T-cell (primary cell): Measurements from ENCODE around the gene CDC6. TPM values are rescaled to one million over a fixed set of nuclear protein-coding genes. Genes with fewer than 3 reads are reported as not detected.
A peak's percentile ranks its signal among the peaks of the same experiment; 100 is the strongest.

ENCODE experiments used
- ATAC-seq, 4 experiments: fragments of 200-7000 bp in 3 of 4; fragments of 150-1000 bp in 1 of 4; cut with Tn5 transposase; replicated peaks in 1 of 4; 1 replicate in 3 of 4; 2 replicates in 1 of 4; pipeline ENCODE4 v1.10.0; 2021; ENCODE audit warnings: moderate library complexity in 3 of 4, mild to moderate bottlenecking in 2 of 4, moderate number of reproducible peaks in 1 of 4
- CTCF ChIA-PET, 2 donors: fragments of 300-600 bp; sonication (Branson Sonifier 250); formaldehyde crosslinking; loops; one replicate each; lab custom pipeline; 2022; ENCODE audit warnings: antibody characterized with exemption in 2 of 2; lab: Charles Lee
- POLR2A ChIA-PET, 2 donors: fragments of 300-600 bp; sonication (Branson Sonifier 250); formaldehyde crosslinking; loops; one replicate each; lab custom pipeline; 2022; ENCODE audit warnings: antibody characterized with exemption in 2 of 2; lab: Charles Lee
- DNase-seq, 35 experiments: peaks; one replicate each; pipeline versions ENCODE4 v3.0.0 to v3.0.0-alpha.2; 2013 to 2023
- H3K27ac ChIP-seq: one replicate; pipeline ENCODE4 v1.5.1; 2013; ENCODE audit warnings: low read length
- H3K27me3 ChIP-seq, 2 experiments: replicated peaks in 1 of 2; 1 replicate in 1 of 2; 2 replicates in 1 of 2; pipeline versions ENCODE4 v1.6.1 to v1.7.0; 2013; ENCODE audit warnings: low read length in 1 of 2, mixed read lengths in 1 of 2; ENCODE audit not compliant: control insufficient read depth in 2 of 2, insufficient read depth in 2 of 2; ENCODE audit errors: extremely low read depth in 1 of 2
- H3K36me3 ChIP-seq, 2 donors: 1 replicate in 1 of 2; 2 replicates in 1 of 2; pipeline versions ENCODE4 v1.6.1 to v1.7.0; 2013; ENCODE audit warnings: low read length in 1 of 2; ENCODE audit not compliant: control insufficient read depth in 2 of 2, insufficient read depth in 1 of 2; ENCODE audit errors: extremely low read depth in 1 of 2
- H3K4me1 ChIP-seq, 2 experiments: 1 replicate in 1 of 2; 2 replicates in 1 of 2; pipeline versions ENCODE4 v1.6.1 to v1.7.0; 2013; ENCODE audit warnings: low read length in 2 of 2, mixed read lengths in 1 of 2; ENCODE audit not compliant: insufficient read depth in 2 of 2, control insufficient read depth in 1 of 2; ENCODE audit errors: extremely low read depth in 1 of 2
- H3K4me3 ChIP-seq, 2 donors: 1 replicate in 1 of 2; 2 replicates in 1 of 2; pipeline versions ENCODE4 v1.5.1 to v1.7.0; 2013; ENCODE audit warnings: mild to moderate bottlenecking in 2 of 2, low read length in 1 of 2, moderate library complexity in 1 of 2; ENCODE audit not compliant: control insufficient read depth in 1 of 2; ENCODE audit errors: extremely low read depth in 1 of 2
- H3K9me3 ChIP-seq: 2 replicates; pipeline ENCODE4 v1.7.0; 2013
- H3K27ac Mint-ChIP-seq, 2 donors: one replicate each; pipeline ENCODE4 v1.8.0; 2020 to 2021; ENCODE audit warnings: mild to moderate bottlenecking in 2 of 2, mixed read lengths in 2 of 2
- H3K27me3 Mint-ChIP-seq, 2 donors: one replicate each; pipeline ENCODE4 v1.8.0; 2021 to 2022; ENCODE audit warnings: mixed read lengths in 2 of 2
- H3K36me3 Mint-ChIP-seq: one replicate; pipeline ENCODE4 v1.8.0; 2021; ENCODE audit warnings: mixed read lengths
- H3K4me1 Mint-ChIP-seq, 3 donors: one replicate each; pipeline ENCODE4 v1.8.0; 2020 to 2022; ENCODE audit warnings: mixed read lengths in 3 of 3, mild to moderate bottlenecking in 1 of 3
- H3K4me3 Mint-ChIP-seq, 3 donors: one replicate each; pipeline ENCODE4 v1.8.0; 2020 to 2022; ENCODE audit warnings: mild to moderate bottlenecking in 3 of 3, mixed read lengths in 3 of 3, moderate library complexity in 3 of 3
- H3K9me3 Mint-ChIP-seq, 3 donors: one replicate each; pipeline ENCODE4 v1.8.0; 2020 to 2022; ENCODE audit warnings: mixed read lengths in 3 of 3
- WGBS: methylation state at CpG from one replicate; pipeline ENCODE4 v1.1.5; 2013; ENCODE audit warnings: missing lambda C conversion rate; ENCODE audit not compliant: insufficient coverage; 5-methylcytosine and 5-hydroxymethylcytosine counted together
- total RNA-seq, 35 experiments: library from RNA in 6 of 35; stranded (reverse) in 6 of 35; fragments of 120-200 nt in 1 of 35; gene quantifications; one replicate each; pipeline versions ENCODE4 v1.2.1 to v1.2.4 and lab custom pipeline; 2013 to 2026

The CDC6 gene
- total RNA-seq, 5 donors from 2014 or later (not counting 1 experiment from before 2014, with no cell fraction given) = 1.3 to 3.2 (median 2.1) TPM

GRCh38 chr17:40326832-40327199 lies 39.1 kb downstream of the CDC6 start:
- POLR2A ChIA-PET = interaction anchor here (0.6 to 1.8 kb wide), 6 partner anchors 14 to 186 kb away, joined by 3 to 20 read pairs (median 4); partner anchors contain the start of gene CASC3 (in 1 of the 2)
- peak overlapping the region; percentile 15 to 44 for H3K4me3 ChIP-seq

GRCh38 chr17:40327244-40327729 lies 39.6 kb downstream of the CDC6 start:
- no peaks in the 10 kb centered on the region for H3K9me3 Mint-ChIP-seq
- H3K4me1 ChIP-seq = peaks cover 74 to 97% of the 10 kb centered on the region in 2 experiments
- H3K36me3 Mint-ChIP-seq = peaks cover 13% of the 10 kb centered on the region
- no peaks in the 10 kb centered on the region for H3K27me3 Mint-ChIP-seq
- H3K27ac Mint-ChIP-seq = peak overlapping the region; percentile 99 to 100
- peaks cover 88 to 96% (median 93%) of the 10 kb centered on the region in 3 donors for H3K4me1 Mint-ChIP-seq
- peak overlapping the region; percentile 99 for H3K27ac ChIP-seq
- ChIA-PET CTCF (interaction anchor here in 1 of 2 donors (0.5 to 1.2 kb wide), 4 partner anchors 10 to 1361 kb away, joined by 3 read pairs; partner anchors contain the start of gene EIF1), POLR2A (interaction anchor here (0.6 to 0.8 kb wide), 3 partner anchors 13 to 187 kb away, joined by 3 to 4 read pairs (median 4); partner anchors contain the start of gene CASC3 (in 1 of the 2))
- DNase-seq = peak in 1 of 35 experiments; percentile 33
- H3K27me3 ChIP-seq = no peaks in the 10 kb centered on the region
- H3K4me3 Mint-ChIP-seq = peak overlapping the region; percentile 79 to 91 (median 89)
- ATAC-seq = no peak
- peak overlapping the region in 1 of 2 donors; percentile 44 for H3K4me3 ChIP-seq
- H3K9me3 ChIP-seq = no peaks in the 10 kb centered on the region
- peaks cover 4 to 17% of the 10 kb centered on the region in 2 donors for H3K36me3 ChIP-seq
- 58% methylated on average over 3 of the region's 4 CpGs for WGBS

More at GRCh38 chr17:40326832-40327199, 39.1 kb downstream of the CDC6 start:
- Histone ChIP-seq H3K9me3 (no peaks in the 10 kb centered on the region), H3K27ac (peak overlapping the region; percentile 99), H3K4me1 (peaks cover 72 to 97% of the 10 kb centered on the region in 2 experiments), H3K36me3 (peaks cover 4 to 12% of the 10 kb centered on the region in 2 donors), H3K27me3 (no peaks in the 10 kb centered on the region)
- no peaks in the 10 kb centered on the region for H3K27me3 Mint-ChIP-seq
- no peak for DNase-seq
- peak overlapping the region; percentile 79 to 91 (median 89) for H3K4me3 Mint-ChIP-seq
- WGBS = no CpG with 5 or more reads among the region's 1 CpG
- H3K27ac Mint-ChIP-seq = peak overlapping the region; percentile 99 to 100
- H3K36me3 Mint-ChIP-seq = peaks cover 12% of the 10 kb centered on the region
- no peak for ATAC-seq
- CTCF ChIA-PET = interaction anchor here in 1 of 2 donors (0.5 to 1.2 kb wide), 3 partner anchors 10 to 1362 kb away, joined by 3 to 9 read pairs (median 3); partner anchors contain the start of gene EIF1
- peaks cover 92 to 99% (median 96%) of the 10 kb centered on the region in 3 donors for H3K4me1 Mint-ChIP-seq
- no peaks in the 10 kb centered on the region for H3K9me3 Mint-ChIP-seq

- ATAC-seq (no peak), DNase-seq (no peak)
- ChIA-PET POLR2A (interaction anchor here (0.6 to 0.9 kb wide), 6 partner anchors 10 to 232 kb away, joined by 3 to 7 read pairs (median 4); no protein-coding TSS in a partner anchor), CTCF (interaction anchor here in 1 of 2 donors (0.5 to 0.8 kb wide), 2 partner anchors 11 to 125 kb away, joined by 3 read pairs; no protein-coding TSS in a partner anchor)
- 24% methylated on average over 2 of the region's 3 CpGs for WGBS
- H3K4me3 Mint-ChIP-seq = peak overlapping the region; percentile 79 to 91 (median 89)
- H3K36me3 Mint-ChIP-seq = peaks cover 17% of the 10 kb centered on the region
- no peaks in the 10 kb centered on the region for H3K9me3 Mint-ChIP-seq
- Histone ChIP-seq H3K27me3 (no peaks in the 10 kb centered on the region), H3K4me3 (peak overlapping the region in 1 of 2 donors; percentile 44), H3K4me1 (peaks cover 79 to 96% of the 10 kb centered on the region in 2 experiments), H3K36me3 (peaks cover 9 to 23% of the 10 kb centered on the region in 2 donors), H3K9me3 (no peaks in the 10 kb centered on the region), H3K27ac (peak overlapping the region; percentile 99)
- no peaks in the 10 kb centered on the region for H3K27me3 Mint-ChIP-seq
- H3K4me1 Mint-ChIP-seq = peaks cover 87 to 96% (median 94%) of the 10 kb centered on the region in 3 donors
- peak overlapping the region; percentile 99 to 100 for H3K27ac Mint-ChIP-seq
These were observed 40.2 kb downstream of the CDC6 start for GRCh38 chr17:40327735-40328385.

- no peaks in the 10 kb centered on the region for H3K9me3 ChIP-seq
- DNase-seq (no peak), ATAC-seq (no peak)
- no peaks in the 10 kb centered on the region for H3K27me3 ChIP-seq
- Mint-ChIP-seq H3K9me3 (no peaks in the 10 kb centered on the region), H3K27me3 (no peaks in the 10 kb centered on the region), H3K4me1 (peaks cover 84 to 96% (median 94%) of the 10 kb centered on the region in 3 donors), H3K36me3 (peaks cover 17% of the 10 kb centered on the region), H3K4me3 (peak overlapping the region; percentile 40 to 62 (median 57)), H3K27ac (peak overlapping the region; percentile 94 to 99)
- H3K4me3 ChIP-seq = no peak overlapping the region
- peaks cover 75 to 96% of the 10 kb centered on the region in 2 experiments for H3K4me1 ChIP-seq
- peak overlapping the region; percentile 99 for H3K27ac ChIP-seq
- no CpG with 5 or more reads among the region's 2 CpGs for WGBS
- ChIA-PET POLR2A (interaction anchor here (0.6 to 0.9 kb wide), 6 partner anchors 11 to 232 kb away, joined by 3 to 7 read pairs (median 4); no protein-coding TSS in a partner anchor), CTCF (no interaction called here)
- peaks cover 9 to 26% of the 10 kb centered on the region in 2 donors for H3K36me3 ChIP-seq
These were observed 40.7 kb downstream of the CDC6 start for GRCh38 chr17:40328386-40328766.

- H3K9me3 ChIP-seq = no peaks in the 10 kb centered on the region
- H3K27me3 ChIP-seq = no peaks in the 10 kb centered on the region
- H3K27me3 Mint-ChIP-seq = no peaks in the 10 kb centered on the region
- peak overlapping the region; percentile 79 to 99 for H3K27ac Mint-ChIP-seq
- peaks cover 21% of the 10 kb centered on the region for H3K36me3 Mint-ChIP-seq
- CTCF ChIA-PET = interaction anchor here in 1 of 2 donors (0.6 to 0.9 kb wide), 2 partner anchors 9 to 73 kb away, joined by 3 to 4 read pairs; no protein-coding TSS in a partner anchor
- no peaks in the 10 kb centered on the region for H3K9me3 Mint-ChIP-seq
- peaks cover 9 to 24% of the 10 kb centered on the region in 2 donors for H3K36me3 ChIP-seq
- DNase-seq = peak in 2 of 35 experiments; percentile 49 to 60
- WGBS = 29% methylated on average over 2 of the region's 11 CpGs
- H3K4me1 ChIP-seq = peaks cover 71 to 96% of the 10 kb centered on the region in 2 experiments
- peak overlapping the region; percentile 35 to 62 (median 49) for H3K4me3 Mint-ChIP-seq
- H3K27ac ChIP-seq = peak overlapping the region; percentile 30
- H3K4me3 ChIP-seq = peak overlapping the region; percentile 12 to 35
- POLR2A ChIA-PET = interaction anchor here (0.6 to 1.5 kb wide), 2 partner anchors 11 to 12 kb away, joined by 3 read pairs; no protein-coding TSS in a partner anchor
- peak in 2 of 4 experiments; percentile 4 to 9 for ATAC-seq
- H3K4me1 Mint-ChIP-seq = peaks cover 87 to 95% (median 95%) of the 10 kb centered on the region in 3 donors
These were observed 42.4 kb downstream of the CDC6 start for GRCh38 chr17:40329839-40330794.
